Breast epithelium (tissue), 3 donors: ENCODE measurements around the gene IL17C.

Source experiments
- POLR2A ChIP-seq: fragments of 450-650 bp; IDR thresholded peaks from one replicate; pipeline ENCODE4 v1.6.1; 2016; ENCODE audit warnings: antibody characterized with exemption, mild to moderate bottlenecking, moderate library complexity
- TF ChIP-seq, protein P1 (sequence below), 3 donors: fragments of 450-650 bp; IDR thresholded peaks; one replicate each; pipeline ENCODE4 v1.5.1; 2016 to 2017; ENCODE audit warnings: antibody characterized with exemption in 3 of 3, mild to moderate bottlenecking in 3 of 3, moderate library complexity in 3 of 3

DNA sequence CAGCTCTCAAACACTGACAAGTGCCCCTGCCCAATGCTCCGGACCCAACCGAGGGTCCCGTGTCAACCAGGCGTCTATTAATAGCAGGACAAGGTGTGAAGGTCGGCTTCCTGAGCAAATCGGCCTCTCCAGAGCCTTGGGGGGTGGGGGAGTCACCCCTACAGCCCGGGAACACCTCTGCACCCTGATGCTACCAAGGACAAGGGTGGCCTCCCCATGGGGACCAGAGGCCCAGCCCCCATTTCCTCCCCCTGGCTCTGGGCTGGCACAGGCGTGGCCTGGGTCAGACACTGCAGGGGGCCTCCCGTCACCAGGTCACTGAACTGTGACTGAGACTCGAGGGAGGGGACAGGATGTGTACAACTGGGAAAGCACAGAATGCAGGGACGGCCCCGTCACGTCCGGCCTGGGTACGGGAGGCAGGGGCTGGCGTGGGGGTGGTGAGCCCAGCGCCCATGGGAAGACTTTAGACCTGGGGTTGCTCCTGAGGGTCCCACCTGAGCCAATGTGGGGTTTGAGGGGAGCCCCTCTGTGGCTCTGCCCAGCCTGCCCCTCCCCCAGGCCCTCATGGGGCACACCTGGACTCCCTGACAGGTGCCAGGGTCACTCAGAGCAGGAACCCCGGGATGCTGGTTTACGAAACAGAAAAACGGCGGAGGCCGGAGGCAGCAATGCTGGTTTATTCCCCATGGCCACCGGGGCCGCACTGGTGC is 13.1 kb downstream of the IL17C start:
- TF ChIP-seq, protein P1, sequence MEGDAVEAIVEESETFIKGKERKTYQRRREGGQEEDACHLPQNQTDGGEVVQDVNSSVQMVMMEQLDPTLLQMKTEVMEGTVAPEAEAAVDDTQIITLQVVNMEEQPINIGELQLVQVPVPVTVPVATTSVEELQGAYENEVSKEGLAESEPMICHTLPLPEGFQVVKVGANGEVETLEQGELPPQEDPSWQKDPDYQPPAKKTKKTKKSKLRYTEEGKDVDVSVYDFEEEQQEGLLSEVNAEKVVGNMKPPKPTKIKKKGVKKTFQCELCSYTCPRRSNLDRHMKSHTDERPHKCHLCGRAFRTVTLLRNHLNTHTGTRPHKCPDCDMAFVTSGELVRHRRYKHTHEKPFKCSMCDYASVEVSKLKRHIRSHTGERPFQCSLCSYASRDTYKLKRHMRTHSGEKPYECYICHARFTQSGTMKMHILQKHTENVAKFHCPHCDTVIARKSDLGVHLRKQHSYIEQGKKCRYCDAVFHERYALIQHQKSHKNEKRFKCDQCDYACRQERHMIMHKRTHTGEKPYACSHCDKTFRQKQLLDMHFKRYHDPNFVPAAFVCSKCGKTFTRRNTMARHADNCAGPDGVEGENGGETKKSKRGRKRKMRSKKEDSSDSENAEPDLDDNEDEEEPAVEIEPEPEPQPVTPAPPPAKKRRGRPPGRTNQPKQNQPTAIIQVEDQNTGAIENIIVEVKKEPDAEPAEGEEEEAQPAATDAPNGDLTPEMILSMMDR (IDR thresholded peaks at IDR 0.05) = no peak
- TF ChIP-seq POLR2A = no peak
